ENCODE measurements around the gene ZMYND12.
"Not testable (repeated sequence)": the region's sequence is repeated elsewhere in the genome, so short reads cannot be mapped to it uniquely, and the experiment has no call there.

- TF ChIP-seq POLR2A (IDR thresholded peaks at IDR 0.05; ENCODE audit: low read length); GATA1 (IDR thresholded peaks at IDR 0.05; ENCODE audit: low read depth, low read length): not testable (repeated sequence)
Observed at GRCh38 chr1:42502031-42502430, 46.2 kb upstream of the ZMYND12 start.
